Lung (tissue), 12 donors: ENCODE data around the gene ENHO. TPM values are rescaled to one million over a fixed set of nuclear protein-coding genes. Genes with fewer than 3 reads are reported as not detected.

Experiments
- ATAC-seq: fragments of 200-7000 bp; cut with Tn5 transposase; one replicate; pipeline ENCODE4 v1.9.1; 2020; ENCODE audit warnings: moderate number of reproducible peaks; ENCODE audit not compliant: insufficient read depth, low FRiP score
- DNase-seq, 3 donors: peaks; one replicate each; pipeline ENCODE4 v3.0.0-alpha.2; 2013 to 2017
- H3K27ac ChIP-seq, 2 donors: one replicate each; pipeline ENCODE4 v1.5.1; 2013; ENCODE audit warnings: mild to moderate bottlenecking in 2 of 2, moderate library complexity in 2 of 2, control low read depth in 1 of 2, inconsistent platforms in 1 of 2, low read depth in 1 of 2, low read length in 1 of 2
- H3K27me3 ChIP-seq, 3 donors: one replicate each; pipeline ENCODE4 v1.5.1; 2013; ENCODE audit warnings: low read length in 2 of 3; ENCODE audit not compliant: control insufficient read depth in 3 of 3, insufficient read depth in 3 of 3
- H3K36me3 ChIP-seq, 4 donors: one replicate each; pipeline ENCODE4 v1.5.1; 2013; ENCODE audit warnings: low read length in 4 of 4, mild to moderate bottlenecking in 1 of 4, moderate library complexity in 1 of 4; ENCODE audit not compliant: control insufficient read depth in 4 of 4, insufficient read depth in 4 of 4
- H3K4me1 ChIP-seq, 5 donors: one replicate each; pipeline ENCODE4 v1.5.1; 2013; ENCODE audit warnings: low read length in 5 of 5, mild to moderate bottlenecking in 2 of 5, moderate library complexity in 1 of 5; ENCODE audit not compliant: control insufficient read depth in 5 of 5, insufficient read depth in 5 of 5
- H3K4me3 ChIP-seq: one replicate; pipeline ENCODE4 v1.5.1; 2013; ENCODE audit warnings: mild to moderate bottlenecking, control low read depth, moderate library complexity
- H3K9ac ChIP-seq, 2 donors: one replicate each; pipeline ENCODE4 v1.5.1; 2013; ENCODE audit warnings: low read length in 2 of 2, control low read depth in 1 of 2; ENCODE audit not compliant: insufficient read depth in 1 of 2
- H3K9me3 ChIP-seq, 4 donors: one replicate each; pipeline ENCODE4 v1.5.1; 2013; ENCODE audit warnings: low read length in 3 of 4, mild to moderate bottlenecking in 1 of 4, moderate library complexity in 1 of 4; ENCODE audit not compliant: control insufficient read depth in 4 of 4, insufficient read depth in 3 of 4
- CTCF ChIP-seq: IDR thresholded peaks from 2 replicates; pipeline ENCODE4 v1.5.1; 2012; ENCODE audit warnings: mild to moderate bottlenecking; ENCODE audit errors: control extremely low read depth, extremely low read depth
- WGBS, 2 donors: extraction: QIAGEN DNeasy Blood & Tissue Kit; methylation state at CpG; one replicate each; pipeline ENCODE4 v1.1.7; 2013; 5-methylcytosine and 5-hydroxymethylcytosine counted together
- polyA plus RNA-seq, 2 donors: library from polyadenylated mRNA; stranded (reverse); fragments of 200-250 nt; gene quantifications; one replicate each; pipeline ENCODE4 v1.2.1, GENCODE V29; 2013
- total RNA-seq, 2 donors: library from RNA; depleted of rRNA in 1 of 2; stranded (reverse); fragments of >200 nt in 1 of 2; gene quantifications; one replicate each; pipeline ENCODE4 v1.2.1, GENCODE V29; 2014 to 2021
- donor health status: control.
- donor health status: control.
- donor health status: Bipolar disorder and iron deficiency.
- donor health status: healthy.
- donor health status: DM: yes; HTN: yes; CAD: no.

The ENHO gene
- total and polyA plus RNA-seq, 4 donors, result 0.29 to 1.4 (median 0.70) TPM

- TF ChIP-seq CTCF, result no peak
- H3K4me1 ChIP-seq, result peaks cover 0 to 21% (median 9%) of the 10 kb centered on the region in 5 donors
- peaks cover 0 to 5% (median 2%) of the 10 kb centered on the region in 4 donors for H3K36me3 ChIP-seq
- no peak overlapping the region for H3K9ac ChIP-seq
- no peak overlapping the region for H3K27ac ChIP-seq
- no peak for ATAC-seq
- H3K27me3 ChIP-seq, result peaks cover 0 to 10% (median 0%) of the 10 kb centered on the region in 3 donors
- DNase-seq, result no peak
- WGBS, 2 donors, result 88 to 94% methylated on average over 19 to 20 of the region's 20 CpGs
- no peak overlapping the region for H3K4me3 ChIP-seq
- no peaks in the 10 kb centered on the region for H3K9me3 ChIP-seq
Measured at GRCh38 chr9:34551751-34552605, 29.2 kb upstream of the ENHO start.

- Histone ChIP-seq H3K4me1 (peaks cover 0 to 21% (median 9%) of the 10 kb centered on the region in 5 donors), H3K4me3 (no peak overlapping the region), H3K9ac (no peak overlapping the region), H3K27me3 (peaks cover 0 to 10% (median 0%) of the 10 kb centered on the region in 3 donors), H3K27ac (no peak overlapping the region), H3K9me3 (no peaks in the 10 kb centered on the region), H3K36me3 (peaks cover 0 to 5% (median under 1%) of the 10 kb centered on the region in 4 donors)
- no peak for ATAC-seq
- DNase-seq, result no peak
- TF ChIP-seq CTCF, result no peak
- 85 to 90% methylated on average over 5 of the region's 5 CpGs for WGBS, 2 donors
Measured at GRCh38 chr9:34550681-34551270, 28.0 kb upstream of the ENHO start.

- H3K4me3 ChIP-seq, result no peak overlapping the region
- H3K9ac ChIP-seq, result no peak overlapping the region
- H3K4me1 ChIP-seq, result peaks cover 0 to 16% (median 4%) of the 10 kb centered on the region in 5 donors
- DNase-seq, result no peak
- no peaks in the 10 kb centered on the region for H3K9me3 ChIP-seq
- no peak for ATAC-seq
- H3K36me3 ChIP-seq, result peaks cover 0 to 5% (median under 1%) of the 10 kb centered on the region in 4 donors
- WGBS, 2 donors, result 83 to 88% methylated on average over 12 of the region's 12 CpGs
- H3K27me3 ChIP-seq, result peaks cover 0 to 10% (median 0%) of the 10 kb centered on the region in 3 donors
- no peak overlapping the region for H3K27ac ChIP-seq
- no peak for TF ChIP-seq CTCF
Measured at GRCh38 chr9:34550016-34550680, 27.4 kb upstream of the ENHO start.
